Muscle layer of colon (tissue), 2 donors: ENCODE data around the gene SC5D.

ENCODE experiments used
- H3K27ac ChIP-seq: one replicate; pipeline ENCODE4 v1.7.0; 2013; ENCODE audit warnings: low read depth, mild to moderate bottlenecking, low read length, moderate library complexity
- H3K27me3 ChIP-seq, 2 donors: one replicate each; pipeline ENCODE4 v1.7.0; 2013; ENCODE audit warnings: low read length in 2 of 2, mild to moderate bottlenecking in 2 of 2; ENCODE audit not compliant: insufficient read depth in 2 of 2, control insufficient read depth in 1 of 2
- H3K36me3 ChIP-seq: one replicate; pipeline ENCODE4 v1.7.0; 2013; ENCODE audit warnings: mild to moderate bottlenecking, low read length; ENCODE audit not compliant: insufficient read depth
- H3K4me1 ChIP-seq: one replicate; pipeline ENCODE4 v1.7.0; 2013; ENCODE audit warnings: mild to moderate bottlenecking, low read length; ENCODE audit not compliant: insufficient read depth
- H3K4me3 ChIP-seq, 2 donors: one replicate each; pipeline ENCODE4 v1.7.0; 2013; ENCODE audit warnings: low read length in 2 of 2, low read depth in 1 of 2, mild to moderate bottlenecking in 1 of 2, moderate library complexity in 1 of 2
- H3K9ac ChIP-seq: one replicate; pipeline ENCODE4 v1.7.0; 2013; ENCODE audit warnings: low read length
- H3K9me3 ChIP-seq: one replicate; pipeline ENCODE4 v1.7.0; 2013; ENCODE audit warnings: mild to moderate bottlenecking, low read length
- donor health status: abdominal sarcoma.
- donor health status: Adenocarcinoma of cecum.

SC5D gene

DNA sequence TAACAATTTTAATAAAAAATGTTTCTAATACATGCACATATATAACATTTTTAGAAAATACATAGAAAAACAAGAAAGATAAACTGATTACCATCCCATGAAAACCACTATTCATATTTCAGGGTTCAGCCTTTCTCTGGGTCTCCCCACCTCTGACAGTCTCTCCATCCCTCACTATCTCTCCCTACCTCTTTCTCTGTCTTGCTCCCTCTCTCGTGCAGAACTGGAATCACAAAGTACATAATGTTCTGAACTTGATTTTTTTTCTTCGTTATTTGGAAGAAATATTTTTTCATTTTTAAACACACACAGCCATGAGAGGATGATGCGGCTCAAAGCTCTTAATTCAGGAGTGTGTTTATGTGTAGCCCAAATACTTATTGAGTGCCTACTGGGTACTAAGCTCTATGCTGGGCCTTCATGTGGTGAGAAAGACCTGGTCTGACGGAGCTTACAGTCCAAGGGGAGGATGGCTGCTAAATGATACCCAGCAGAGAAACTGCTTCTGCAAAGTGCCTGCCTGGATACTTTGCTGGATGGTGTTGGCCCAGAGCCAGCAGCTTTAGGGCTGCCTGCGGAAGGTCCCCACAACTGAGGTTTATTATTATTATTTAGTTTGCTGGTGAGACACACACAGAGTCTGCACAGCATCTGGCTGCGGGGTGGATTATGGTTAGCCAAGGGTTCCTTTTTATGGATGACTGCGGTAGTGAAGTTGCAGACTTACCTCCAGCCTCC lies 42.6 kb downstream of the SC5D start:
- no peak overlapping the region for H3K27ac ChIP-seq

DNA sequence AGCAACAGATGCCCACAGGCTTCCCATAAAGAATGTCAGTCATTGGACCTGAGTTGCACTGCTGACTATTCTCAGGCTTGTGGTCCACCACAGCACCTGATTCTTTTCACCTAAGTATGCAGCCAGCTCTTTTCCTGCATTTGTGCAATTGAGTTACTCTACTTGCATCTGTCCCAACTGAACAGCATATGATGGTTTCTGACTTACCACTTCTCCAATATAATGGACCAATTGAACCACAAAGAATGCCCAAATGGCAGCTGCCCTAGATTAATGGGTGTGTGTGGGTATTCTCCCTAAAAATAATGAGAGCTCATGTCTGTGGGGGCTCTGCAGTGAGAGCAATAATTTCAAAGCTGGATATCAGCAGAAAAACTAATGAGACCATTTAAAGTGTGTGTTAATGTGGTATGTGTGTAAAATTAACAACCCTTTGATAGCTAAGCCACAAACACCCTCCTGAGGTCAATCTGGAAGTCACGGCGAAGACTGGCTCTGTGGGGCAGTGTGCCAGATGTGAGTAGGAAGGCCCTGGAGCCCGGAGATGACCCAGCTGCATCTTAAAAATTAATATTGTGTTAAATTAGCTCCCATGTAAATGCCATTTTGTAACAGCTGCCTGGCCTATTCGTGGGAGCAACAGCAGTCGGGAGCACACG lies 43.8 kb downstream of the SC5D start:
- no peaks in the 10 kb centered on the region for H3K27me3 ChIP-seq
- no peak overlapping the region for H3K4me3 ChIP-seq
- no peaks in the 10 kb centered on the region for H3K9me3 ChIP-seq
- H3K4me1 ChIP-seq, result no peaks in the 10 kb centered on the region
- H3K27ac ChIP-seq, result no peak overlapping the region
- no peak overlapping the region for H3K9ac ChIP-seq
- H3K36me3 ChIP-seq, result no peaks in the 10 kb centered on the region

More for the DNA sequence above, 42.6 kb downstream of the SC5D start:
- no peaks in the 10 kb centered on the region for H3K4me1 ChIP-seq
- H3K36me3 ChIP-seq, result no peaks in the 10 kb centered on the region
- no peak overlapping the region for H3K9ac ChIP-seq
- no peak overlapping the region for H3K4me3 ChIP-seq
- H3K27me3 ChIP-seq, result no peaks in the 10 kb centered on the region
- H3K9me3 ChIP-seq, result no peaks in the 10 kb centered on the region

DNA sequence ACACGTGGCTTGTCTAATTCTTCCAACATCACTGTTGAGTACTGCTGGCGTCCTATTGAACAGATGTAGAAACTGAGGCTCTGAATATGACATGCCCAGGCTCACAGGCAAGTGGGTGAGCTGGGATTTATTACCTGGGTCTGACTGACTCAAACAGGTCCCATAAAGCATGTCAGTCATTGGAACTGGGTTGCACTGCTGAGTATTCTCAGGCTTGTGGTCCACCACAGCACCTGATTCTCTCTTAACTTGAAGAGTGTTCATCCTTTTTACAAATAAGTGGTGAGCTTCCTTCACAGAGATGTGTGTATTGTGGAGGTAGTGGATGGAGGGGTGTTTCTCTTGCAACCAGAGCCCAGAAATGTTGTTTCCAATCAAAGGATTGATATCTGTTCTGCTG lies 44.5 kb downstream of the SC5D start:
- no peak overlapping the region for H3K9ac ChIP-seq

DNA sequence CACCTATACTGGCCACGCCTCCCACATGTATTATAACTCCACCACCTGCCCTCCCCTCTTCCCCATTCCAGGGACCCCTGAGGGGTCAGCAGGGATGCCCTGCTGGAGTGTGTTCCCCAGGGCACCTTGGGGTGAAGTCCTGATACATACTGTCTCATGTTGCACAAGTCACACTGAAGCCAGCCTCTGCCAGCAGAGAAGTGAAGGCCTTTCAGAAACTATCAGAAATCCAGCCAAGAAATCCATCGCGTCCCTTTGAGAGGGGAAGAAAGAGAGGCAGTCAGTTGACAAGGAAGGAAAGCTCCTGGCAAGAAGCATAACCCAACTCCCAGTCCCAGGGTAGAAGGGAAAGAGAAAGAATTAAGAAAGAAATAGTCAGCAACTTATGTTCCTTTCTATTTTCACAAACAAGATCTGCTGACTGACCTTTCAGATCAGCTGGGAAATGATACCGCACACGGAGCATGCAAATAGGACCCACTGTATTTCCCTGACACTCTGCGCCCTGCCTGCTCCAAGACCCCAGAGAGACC lies 45.2 kb downstream of the SC5D start:
- Histone ChIP-seq H3K4me1 (no peaks in the 10 kb centered on the region), H3K27ac (no peak overlapping the region), H3K9ac (no peak overlapping the region), H3K36me3 (no peaks in the 10 kb centered on the region), H3K27me3 (no peaks in the 10 kb centered on the region), H3K4me3 (no peak overlapping the region), H3K9me3 (no peaks in the 10 kb centered on the region)

More for the DNA sequence above, 44.5 kb downstream of the SC5D start:
- Histone ChIP-seq H3K9me3 (no peaks in the 10 kb centered on the region), H3K27me3 (no peaks in the 10 kb centered on the region), H3K27ac (no peak overlapping the region), H3K36me3 (no peaks in the 10 kb centered on the region), H3K4me3 (no peak overlapping the region), H3K4me1 (no peaks in the 10 kb centered on the region)

DNA sequence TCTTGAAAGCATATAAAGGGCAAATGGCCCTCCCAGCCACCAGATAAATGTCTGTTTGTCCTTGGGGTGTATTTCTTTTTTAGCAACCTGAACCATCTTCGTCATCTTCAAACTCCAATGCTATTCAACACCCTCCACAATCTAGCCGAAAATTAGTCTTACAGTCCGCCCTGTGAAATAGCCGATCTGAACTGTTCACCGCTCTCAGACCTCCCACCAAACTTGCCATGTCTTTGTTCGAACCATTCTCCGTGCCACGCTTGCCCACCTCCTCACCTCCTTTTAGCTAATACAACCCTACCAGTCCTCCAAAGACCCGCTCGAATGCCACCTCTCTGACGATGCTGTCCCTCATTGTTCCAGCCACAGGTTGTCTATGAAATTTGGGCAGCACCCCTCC lies 46.0 kb downstream of the SC5D start:
- no peaks in the 10 kb centered on the region for H3K36me3 ChIP-seq
- H3K27me3 ChIP-seq, result no peaks in the 10 kb centered on the region
- no peak overlapping the region for H3K27ac ChIP-seq
- no peaks in the 10 kb centered on the region for H3K9me3 ChIP-seq
- H3K9ac ChIP-seq, result no peak overlapping the region
- no peak overlapping the region for H3K4me3 ChIP-seq
- no peaks in the 10 kb centered on the region for H3K4me1 ChIP-seq

DNA sequence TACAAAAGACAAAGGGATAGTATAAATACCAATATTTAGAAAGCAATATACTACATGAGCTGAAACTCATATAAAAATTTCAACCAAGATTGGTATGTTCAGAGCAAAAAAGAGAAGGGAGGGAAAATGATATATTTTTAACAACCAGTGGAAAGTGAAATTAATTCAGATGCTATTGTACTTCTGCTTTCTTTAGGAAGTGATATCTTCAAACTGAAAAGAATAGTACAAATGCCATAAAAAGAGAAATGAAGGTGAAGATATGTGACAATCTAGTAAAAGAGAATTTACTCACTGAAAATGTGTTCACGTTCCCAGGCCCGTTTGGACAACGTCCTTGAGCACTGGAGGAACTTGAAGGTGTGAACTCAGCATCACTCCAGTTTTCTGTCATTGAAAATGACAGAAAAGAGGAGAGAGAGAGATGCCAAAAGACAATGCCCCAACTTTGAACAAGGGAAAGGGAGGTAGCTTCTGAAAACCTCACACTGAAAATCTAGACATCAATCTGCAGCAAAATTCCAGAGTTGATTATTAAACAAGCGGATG lies 47.5 kb downstream of the SC5D start:
- H3K27ac ChIP-seq, result no peak overlapping the region
- H3K9me3 ChIP-seq, result no peaks in the 10 kb centered on the region
- H3K36me3 ChIP-seq, result no peaks in the 10 kb centered on the region
- H3K27me3 ChIP-seq, result no peaks in the 10 kb centered on the region
- H3K4me3 ChIP-seq, result no peak overlapping the region
- no peak overlapping the region for H3K9ac ChIP-seq
- H3K4me1 ChIP-seq, result no peaks in the 10 kb centered on the region

DNA sequence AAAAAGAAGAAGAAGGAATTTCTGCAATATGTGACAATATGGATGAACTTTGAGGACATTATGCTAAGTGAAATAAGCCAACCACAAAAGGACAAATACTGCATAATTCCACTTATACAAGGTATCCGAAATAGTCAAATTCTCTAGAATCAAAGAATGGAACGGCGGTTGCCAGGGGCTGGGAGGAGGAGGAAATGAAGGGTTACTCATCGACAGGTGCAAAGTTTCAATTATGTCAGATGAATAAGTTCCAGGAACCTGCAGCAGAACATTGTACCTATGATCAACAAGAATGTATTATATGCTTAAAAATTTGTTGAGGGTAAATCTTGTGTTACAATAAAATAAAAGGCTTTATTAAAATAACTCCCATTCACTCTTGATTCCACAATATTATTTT lies 49.0 kb downstream of the SC5D start:
- H3K27me3 ChIP-seq, result no peaks in the 10 kb centered on the region
- no peak overlapping the region for H3K27ac ChIP-seq
- H3K9me3 ChIP-seq, result no peaks in the 10 kb centered on the region
- H3K36me3 ChIP-seq, result no peaks in the 10 kb centered on the region
- H3K4me1 ChIP-seq, result no peaks in the 10 kb centered on the region
- no peak overlapping the region for H3K4me3 ChIP-seq
- no peak overlapping the region for H3K9ac ChIP-seq

DNA sequence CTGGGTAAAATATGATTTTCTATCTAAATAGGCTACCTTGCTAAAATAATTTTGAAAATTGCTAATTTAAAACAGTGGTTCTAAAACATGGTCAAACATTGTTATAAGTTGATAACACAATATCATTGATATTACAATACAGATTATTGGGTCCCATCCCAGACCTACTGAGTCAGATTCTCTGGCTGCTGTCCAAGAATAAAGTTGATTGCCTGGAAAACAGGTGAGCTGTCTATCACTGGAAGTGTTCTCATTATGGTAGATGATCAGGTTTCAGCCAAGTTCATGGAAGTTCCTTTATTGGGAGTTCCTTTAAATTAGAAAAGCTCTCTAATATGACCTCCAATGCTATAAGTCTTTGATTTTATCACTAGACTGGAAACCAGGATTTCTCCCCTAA lies 52.3 kb downstream of the SC5D start:
- Histone ChIP-seq H3K4me1 (peaks cover 1% of the 10 kb centered on the region), H3K27ac (no peak overlapping the region), H3K27me3 (no peaks in the 10 kb centered on the region), H3K36me3 (no peaks in the 10 kb centered on the region), H3K4me3 (no peak overlapping the region), H3K9me3 (no peaks in the 10 kb centered on the region), H3K9ac (no peak overlapping the region)

DNA sequence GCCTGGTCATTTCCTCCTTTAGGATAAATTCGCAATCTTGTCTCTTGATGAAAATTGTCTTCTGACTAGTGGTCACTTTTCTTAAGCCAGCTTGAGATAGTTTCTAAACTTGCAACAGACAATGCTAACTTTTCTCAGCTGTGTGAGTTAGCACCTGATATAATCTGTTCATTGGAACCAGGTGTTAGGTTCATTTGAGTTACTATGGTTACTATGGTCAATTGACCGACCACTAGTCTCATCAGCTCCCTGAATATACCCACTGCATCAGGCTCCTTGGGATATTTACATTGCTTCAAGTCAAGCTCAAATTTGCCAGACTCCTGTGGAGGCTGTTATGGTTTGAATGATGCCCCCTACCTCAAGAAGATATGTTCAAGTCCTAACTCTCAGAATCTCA lies 54.5 kb downstream of the SC5D start:
- no peaks in the 10 kb centered on the region for H3K27me3 ChIP-seq
- peaks cover 17% of the 10 kb centered on the region for H3K4me1 ChIP-seq
- no peak overlapping the region for H3K27ac ChIP-seq
- H3K36me3 ChIP-seq, result no peaks in the 10 kb centered on the region
- H3K9ac ChIP-seq, result no peak overlapping the region
- H3K9me3 ChIP-seq, result no peaks in the 10 kb centered on the region
- H3K4me3 ChIP-seq, result no peak overlapping the region

DNA sequence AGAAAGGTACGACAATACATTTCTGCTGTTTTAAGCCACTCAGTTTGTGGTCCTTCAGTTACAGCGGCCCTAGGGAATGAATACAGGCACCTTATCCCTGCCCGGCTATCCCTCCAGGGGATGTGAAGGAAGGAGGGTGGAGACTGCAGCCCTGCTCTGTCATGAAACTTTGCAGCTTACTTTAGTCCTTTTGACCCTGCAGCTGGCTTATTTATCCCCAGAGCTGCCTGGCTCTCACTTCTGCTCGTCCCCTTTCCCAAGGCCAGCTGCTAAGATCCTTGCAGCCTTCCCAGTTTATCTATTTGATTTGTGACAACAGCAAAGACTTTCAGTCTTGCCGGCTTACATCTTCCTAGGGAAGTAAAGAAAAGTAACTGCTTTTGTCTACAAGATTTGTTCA lies 55.2 kb downstream of the SC5D start:
- H3K9me3 ChIP-seq, result no peaks in the 10 kb centered on the region
- H3K27ac ChIP-seq, result no peak overlapping the region
- no peak overlapping the region for H3K4me3 ChIP-seq
- peaks cover 24% of the 10 kb centered on the region for H3K4me1 ChIP-seq
- no peak overlapping the region for H3K9ac ChIP-seq
- no peaks in the 10 kb centered on the region for H3K36me3 ChIP-seq
- H3K27me3 ChIP-seq, result no peaks in the 10 kb centered on the region

DNA sequence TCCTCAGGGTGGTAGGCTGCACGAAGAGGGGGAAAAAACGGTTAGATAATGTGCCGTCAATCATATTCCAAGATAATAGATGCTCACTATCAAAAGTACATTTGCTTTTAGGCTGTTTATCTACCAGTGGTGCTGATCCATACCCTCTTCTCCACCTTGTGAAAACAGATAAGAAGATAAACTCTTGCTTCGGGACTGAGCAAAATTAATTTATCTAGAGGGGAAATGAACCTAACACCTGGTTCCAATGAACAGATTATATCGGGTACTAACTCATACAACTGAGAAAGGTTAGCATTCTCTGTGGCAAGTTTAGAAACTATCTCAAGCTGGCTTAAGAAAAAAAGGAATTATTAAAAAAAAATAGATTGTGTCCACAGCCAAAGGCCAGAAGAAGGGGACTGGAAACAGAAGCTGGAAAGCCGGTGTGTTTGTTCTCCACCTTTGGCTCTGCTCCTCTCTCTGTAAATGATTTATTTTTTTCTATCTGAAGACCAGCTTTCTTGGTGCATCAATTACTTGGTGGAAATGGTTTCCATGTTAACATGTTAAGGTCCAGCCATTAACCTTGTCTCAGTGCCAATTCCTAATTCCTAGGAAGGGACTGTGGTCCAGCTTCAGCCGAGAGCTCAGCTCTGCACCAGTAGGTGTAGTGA lies 55.8 kb downstream of the SC5D start:
- H3K27ac ChIP-seq, result no peak overlapping the region
- no peaks in the 10 kb centered on the region for H3K36me3 ChIP-seq
- no peaks in the 10 kb centered on the region for H3K27me3 ChIP-seq
- no peak overlapping the region for H3K9ac ChIP-seq
- H3K4me1 ChIP-seq, result peaks cover 25% of the 10 kb centered on the region
- no peaks in the 10 kb centered on the region for H3K9me3 ChIP-seq
- no peak overlapping the region for H3K4me3 ChIP-seq
